ENCODE results near the gene ZNF672.
A peak's percentile ranks its signal among the peaks of the same experiment; 100 is the strongest.

The ZNF672 gene

DNA sequence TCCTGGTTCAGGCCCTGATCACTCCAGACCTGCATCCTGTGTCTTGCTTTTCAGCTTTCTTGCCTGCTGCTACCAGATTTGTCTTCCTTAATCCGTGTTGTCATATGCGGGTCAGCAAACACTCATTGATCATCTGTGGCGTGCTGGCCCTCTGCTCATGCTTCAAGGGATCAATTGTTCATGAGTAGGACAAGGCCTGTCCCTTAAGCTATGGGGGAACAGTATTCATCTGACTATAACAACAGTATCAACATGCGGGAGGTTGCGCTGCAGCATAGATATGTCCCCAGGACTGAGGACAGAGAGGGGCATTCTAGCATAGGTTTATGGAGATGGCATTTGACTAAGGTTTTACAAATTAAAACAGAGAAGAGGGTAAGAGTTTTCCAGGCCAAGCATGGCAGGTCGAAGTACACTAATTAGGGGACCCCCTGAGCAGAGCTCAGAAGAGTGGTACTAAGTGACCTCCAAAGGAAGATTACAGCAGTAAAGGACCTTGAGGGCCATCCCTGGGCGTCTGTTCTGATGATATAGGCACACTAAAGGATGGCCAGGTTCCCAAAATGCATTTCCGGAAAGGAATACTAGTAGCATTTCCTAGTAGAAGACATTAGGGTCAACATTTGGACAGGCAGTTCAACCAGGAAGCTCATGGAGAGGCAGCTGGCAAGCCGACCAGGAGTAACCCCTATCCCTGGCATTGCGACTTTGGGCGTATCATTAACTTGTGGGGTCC lies 811 bp upstream of the ZNF672 start:
- no peak for DNase-seq

GRCh38 chr1:248838357-248839167 lies 538 bp downstream of the ZNF672 start:
- peak; percentile 91 for DNase-seq

DNA sequence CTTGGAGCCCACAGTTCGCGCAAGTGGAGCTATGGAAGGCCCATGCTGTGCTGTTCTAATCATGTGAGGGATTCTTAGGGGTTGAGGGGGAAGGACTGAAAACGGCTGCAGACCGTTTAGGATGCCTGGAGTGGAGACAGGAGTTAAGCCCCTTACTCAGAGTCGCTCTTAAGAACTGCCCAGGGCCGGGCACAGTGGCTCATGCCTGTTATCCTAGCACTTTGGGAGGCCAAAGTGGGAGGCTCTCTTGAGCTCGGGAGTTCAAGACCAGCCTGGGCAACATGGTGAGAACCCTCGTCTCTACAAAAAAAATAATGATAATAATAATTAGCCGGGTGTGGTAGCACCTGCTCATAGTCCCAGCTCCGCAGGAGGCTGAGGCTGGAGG lies 1.1 kb downstream of the ZNF672 start:
- no peak for DNase-seq

- DNase-seq: no peak
These were observed 2.9 kb downstream of the ZNF672 start for GRCh38 chr1:248840946-248841345.

- DNase-seq: peak; percentile 63
These were observed 3.8 kb downstream of the ZNF672 start for GRCh38 chr1:248841702-248842395.

GRCh38 chr1:248842781-248843331 lies 4.8 kb downstream of the ZNF672 start:
- DNase-seq: no peak

DNA sequence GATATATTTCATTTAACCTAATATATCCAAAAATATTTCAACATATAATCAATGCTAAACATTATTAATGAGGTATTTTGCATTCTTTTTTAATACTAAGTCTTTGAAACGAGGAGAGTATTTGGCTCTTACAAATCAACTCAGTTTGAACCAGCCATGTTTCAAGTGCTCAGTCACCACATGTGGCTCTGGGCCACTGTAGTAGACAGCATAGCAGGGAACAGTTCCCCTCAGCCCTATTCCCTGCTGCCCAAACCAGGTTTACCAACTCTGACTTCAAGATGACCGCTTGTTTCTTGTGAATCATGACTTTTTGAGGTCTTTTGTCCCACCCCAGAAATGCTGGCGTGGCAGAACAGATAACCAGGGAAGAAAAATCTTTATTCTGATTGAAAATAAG lies 5.7 kb downstream of the ZNF672 start:
- no peak for DNase-seq

DNA sequence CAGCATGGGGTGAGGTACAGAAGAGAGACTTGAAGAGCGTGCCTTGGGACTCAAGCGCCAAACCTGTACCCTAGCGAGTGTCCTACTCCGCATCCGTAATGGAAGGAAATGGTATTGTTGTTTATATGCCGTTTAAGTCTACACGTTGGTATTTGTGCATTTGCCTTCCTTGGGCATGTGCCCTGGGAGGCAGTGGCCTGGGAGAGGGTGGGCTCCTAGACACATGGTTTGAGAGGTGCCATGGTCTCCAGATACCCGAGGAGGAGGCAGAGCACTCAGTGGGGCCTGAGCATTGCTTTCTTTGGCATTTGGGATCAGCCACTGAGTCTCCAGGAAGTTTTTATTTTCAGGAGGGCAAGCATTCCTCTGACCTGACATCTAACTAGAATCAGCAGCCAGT lies 6.5 kb downstream of the ZNF672 start:
- no peak for DNase-seq

DNA sequence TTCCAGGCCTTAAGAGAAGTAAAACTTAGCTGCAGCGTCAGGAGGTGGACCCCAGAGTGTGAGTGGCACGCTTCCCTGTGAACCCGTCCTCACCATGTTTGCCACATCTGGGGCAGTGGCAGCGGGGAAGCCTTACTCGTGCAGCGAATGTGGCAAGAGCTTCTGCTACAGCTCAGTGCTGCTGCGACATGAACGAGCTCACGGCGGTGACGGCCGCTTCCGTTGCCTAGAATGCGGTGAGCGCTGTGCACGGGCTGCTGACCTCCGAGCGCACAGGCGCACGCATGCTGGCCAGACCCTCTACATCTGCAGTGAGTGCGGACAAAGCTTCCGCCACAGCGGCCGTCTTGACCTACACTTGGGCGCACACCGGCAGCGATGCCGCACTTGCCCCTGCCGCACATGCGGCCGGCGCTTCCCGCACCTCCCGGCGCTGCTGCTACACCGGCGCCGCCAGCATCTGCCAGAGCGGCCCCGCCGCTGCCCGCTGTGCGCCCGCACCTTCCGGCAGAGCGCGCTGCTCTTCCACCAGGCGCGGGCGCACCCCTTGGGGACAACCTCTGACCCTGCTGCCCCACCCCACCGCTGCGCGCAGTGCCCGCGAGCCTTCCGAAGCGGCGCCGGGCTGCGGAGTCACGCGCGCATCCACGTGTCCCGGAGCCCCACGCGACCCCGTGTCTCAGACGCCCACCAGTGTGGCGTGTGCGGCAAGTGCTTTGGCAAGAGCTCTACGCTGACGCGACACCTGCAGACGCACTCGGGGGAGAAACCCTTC lies 9.3 kb downstream of the ZNF672 start:
- no peak for DNase-seq

DNA sequence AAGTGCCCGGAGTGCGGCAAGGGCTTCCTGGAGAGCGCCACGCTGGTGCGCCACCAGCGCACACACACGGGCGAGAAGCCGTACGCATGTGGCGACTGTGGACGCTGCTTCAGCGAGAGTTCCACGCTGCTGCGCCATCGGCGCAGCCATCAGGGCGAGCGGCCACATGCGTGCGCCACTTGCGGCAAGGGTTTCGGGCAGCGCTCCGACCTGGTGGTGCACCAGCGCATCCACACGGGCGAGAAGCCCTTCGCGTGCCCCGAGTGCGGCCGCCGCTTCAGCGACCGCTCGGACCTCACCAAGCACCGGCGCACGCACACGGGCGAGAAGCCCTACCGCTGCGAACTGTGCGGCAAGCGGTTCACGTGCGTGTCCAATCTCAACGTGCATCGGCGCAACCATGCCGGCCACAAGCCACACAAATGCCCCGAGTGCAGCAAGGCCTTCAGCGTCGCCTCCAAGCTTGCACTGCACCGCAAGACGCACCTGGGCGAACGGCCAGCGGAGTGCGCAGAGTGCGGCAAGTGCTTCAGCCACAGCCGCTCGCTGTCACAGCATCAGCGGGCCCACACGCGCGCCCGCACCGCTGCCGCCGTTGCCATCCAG lies 10.0 kb downstream of the ZNF672 start:
- no peak for DNase-seq

DNA sequence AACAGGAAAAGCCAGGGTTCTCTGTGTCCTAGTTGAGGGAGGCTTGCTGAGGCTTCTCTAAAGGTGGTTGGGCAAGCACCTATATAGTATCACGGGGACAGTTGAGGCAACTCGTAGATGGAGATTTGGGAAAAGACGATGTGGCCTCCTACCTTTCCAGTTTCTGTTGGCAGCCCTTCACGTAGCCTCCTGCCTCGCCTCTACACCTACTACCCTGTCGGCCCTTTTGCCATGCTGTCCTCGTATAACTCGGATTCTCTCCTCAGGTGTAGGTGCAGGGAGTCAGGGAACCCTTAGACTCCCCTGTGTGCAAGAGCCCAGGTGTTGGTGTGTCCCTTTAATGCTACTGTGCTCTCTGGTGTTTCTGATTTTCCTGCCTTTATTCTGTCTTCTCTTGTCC lies 10.6 kb downstream of the ZNF672 start:
- no peak for DNase-seq

DNA sequence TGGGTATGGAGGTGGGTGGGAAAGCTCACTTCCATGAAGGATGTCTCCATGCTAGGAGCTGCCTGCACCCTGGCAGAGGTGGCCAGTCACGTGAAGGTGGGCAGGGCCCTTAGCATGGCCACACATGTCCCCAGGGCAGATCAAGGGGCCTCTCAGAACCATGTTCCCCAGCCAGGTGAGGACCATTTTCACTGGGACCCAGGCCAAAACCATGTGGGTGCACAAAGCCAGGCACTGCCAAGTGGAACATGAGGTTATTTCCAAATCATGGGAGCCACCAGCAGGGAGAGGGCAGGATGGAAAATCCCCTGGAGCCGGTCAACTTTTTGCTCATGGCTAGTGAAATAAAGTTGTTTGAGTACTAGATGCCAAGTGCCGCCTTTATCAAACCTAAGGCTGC lies 11.1 kb downstream of the ZNF672 start:
- no peak for DNase-seq

DNA sequence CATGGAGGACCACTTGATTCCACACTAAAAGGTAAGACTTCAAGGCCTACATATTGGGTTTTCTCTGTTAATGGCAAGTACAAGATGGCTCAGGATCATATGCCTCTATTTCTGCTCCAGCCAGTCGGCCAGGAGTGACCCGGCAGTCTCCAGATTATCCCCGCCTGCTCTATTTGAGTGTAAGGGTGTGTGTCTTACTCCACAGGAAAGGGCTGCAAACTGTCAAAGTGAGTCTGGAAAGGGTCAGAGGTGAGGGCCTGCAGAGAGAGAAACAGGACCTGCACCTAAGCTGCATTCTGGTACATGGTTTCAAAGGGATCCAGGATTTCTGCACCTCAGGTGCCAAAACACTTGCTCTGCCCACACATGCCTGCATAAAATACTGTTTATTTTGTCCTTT lies 11.6 kb downstream of the ZNF672 start:
- no peak for DNase-seq

DNA sequence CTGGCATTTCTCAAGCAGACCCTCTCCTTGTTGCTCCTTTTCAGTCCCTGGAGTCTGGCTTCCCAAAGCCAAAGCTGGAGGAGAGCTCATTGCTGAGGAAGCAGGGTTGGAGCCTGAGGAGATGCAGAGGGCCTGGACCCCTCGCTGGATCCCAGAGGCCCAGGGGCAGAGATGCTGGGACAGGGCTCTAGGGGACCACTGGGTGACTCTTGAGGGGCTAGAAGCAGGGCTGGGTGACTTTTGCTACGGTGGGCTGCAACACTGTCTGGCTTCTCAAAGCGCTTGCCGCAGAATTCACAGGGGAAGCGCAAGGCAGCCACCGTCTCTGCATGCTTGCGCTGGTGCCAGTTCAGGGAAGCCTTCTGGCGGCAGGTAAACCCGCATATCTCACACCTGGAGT lies 12.1 kb downstream of the ZNF672 start:
- no peak for DNase-seq

DNA sequence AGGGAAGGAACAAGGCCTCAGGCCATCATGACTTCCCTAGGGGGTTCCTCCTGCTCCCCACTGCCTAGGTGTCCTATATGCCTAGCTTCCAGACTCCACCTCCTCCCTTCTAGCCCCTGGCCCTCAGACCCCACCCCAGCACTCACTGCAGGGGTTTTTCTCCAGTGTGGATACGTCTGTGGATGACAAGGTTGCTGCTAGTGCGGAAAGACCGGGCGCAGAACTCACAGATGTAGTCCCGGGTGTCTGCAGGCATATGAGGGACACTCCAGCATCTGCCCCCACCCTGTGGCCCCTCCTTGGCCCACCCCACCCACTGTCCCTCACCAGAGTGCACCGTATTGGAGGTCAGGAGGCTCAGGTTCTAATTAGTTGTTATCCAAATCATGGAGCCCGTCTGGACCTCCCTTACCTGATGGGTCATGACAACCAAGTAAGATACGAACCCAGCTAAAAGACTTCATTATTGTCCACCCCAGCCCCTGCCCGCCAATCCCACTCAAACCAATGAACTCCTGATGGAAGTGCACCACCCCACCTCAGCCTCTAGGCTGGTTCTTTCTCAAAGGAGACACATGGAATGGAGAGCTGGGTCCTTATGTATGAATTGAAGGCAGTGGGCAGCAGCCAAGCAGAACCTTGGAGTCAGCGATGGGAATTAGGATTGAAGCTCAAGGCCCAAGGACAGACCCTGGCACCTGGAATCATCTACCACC lies 12.7 kb downstream of the ZNF672 start:
- DNase-seq: no peak

DNA sequence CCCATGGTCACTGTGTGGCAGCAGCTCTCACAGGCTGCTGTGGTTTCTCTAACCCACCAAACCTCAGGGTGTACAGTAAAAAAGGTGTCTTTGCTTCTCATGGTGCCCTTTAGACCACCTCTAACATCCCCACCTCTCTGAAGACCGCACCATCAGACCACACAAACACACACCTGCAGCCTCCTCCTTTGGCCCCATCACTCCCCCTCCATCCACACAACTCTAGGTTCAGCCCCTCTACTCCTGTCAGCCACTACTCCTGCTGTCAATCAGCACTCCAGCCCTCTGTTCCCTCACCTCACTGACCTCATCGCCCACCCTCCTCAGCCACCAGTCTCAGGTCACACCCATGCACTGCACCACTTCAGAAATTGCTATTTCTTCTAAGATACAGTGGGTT lies 13.4 kb downstream of the ZNF672 start:
- no peak for DNase-seq

GRCh38 chr1:248852481-248853405 lies 14.7 kb downstream of the ZNF672 start:
- no peak for DNase-seq

- peak; percentile 62 for DNase-seq
These were observed 15.8 kb downstream of the ZNF672 start for GRCh38 chr1:248853663-248854375.

DNA sequence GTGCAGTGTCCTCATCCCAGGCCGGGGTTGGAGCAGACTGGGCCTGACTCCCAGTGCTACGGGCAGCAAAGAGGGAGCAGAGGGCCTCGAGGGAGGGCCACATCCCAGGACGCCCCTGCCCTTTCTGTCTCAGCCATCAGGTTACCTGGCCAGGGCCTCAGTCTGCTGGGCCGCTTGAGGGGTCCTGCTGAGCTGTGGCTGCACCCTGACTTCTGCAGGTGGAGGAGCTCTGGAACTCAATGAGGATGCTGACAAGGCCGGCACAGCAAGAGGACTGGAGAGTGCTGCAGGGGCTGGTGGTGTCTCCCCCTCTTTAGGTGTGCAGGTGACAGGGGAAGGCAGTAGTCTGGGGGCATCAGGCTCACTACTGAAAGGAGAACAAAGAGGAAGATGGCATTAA lies 17.6 kb downstream of the ZNF672 start:
- DNase-seq: no peak

DNA sequence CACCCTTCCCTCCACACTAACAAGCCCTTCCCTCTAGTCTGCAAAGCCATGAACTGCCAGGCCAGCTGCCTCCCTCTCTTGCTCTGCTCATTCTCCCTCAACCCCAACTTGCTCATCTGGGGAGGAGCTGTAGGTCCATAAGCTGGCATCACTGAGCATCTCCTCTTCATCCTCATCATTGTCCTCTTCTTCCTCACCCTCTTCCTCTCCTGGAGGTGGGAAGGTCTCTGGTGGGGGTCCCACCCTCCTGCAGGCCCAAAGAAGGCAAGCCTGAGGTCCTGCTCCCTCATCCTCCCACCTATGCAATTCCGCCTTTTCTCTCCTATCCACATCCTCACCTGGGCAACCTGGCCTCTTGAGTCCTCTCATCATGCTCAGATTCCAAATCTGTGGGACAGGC lies 18.2 kb downstream of the ZNF672 start:
- DNase-seq: no peak
